HepG2 (cell line): ENCODE data around the gene RASSF4. TPM values are rescaled to one million over a fixed set of nuclear protein-coding genes. Genes with fewer than 3 reads are reported as not detected.

Source experiments
- ATAC-seq: fragments of 200-7000 bp; cut with Tn5 transposase; 3 replicates; pipeline ENCODE4 v1.9.1; 2020; ENCODE audit warnings: mild to moderate bottlenecking, moderate library complexity
- BruUV-seq: library from RNA; stranded (reverse); fragments of 400-500 nt; replicated peaks from 2 replicates; lab custom pipeline; 2021; lab: Mats Ljungman, UMichigan
- CTCF ChIA-PET: fragments of 300-600 bp; formaldehyde crosslinking; extraction: SDS; loops from one replicate; lab custom pipeline; 2021; ENCODE audit warnings: low total read pairs, inconsistent platforms, low intra/inter-chr PET ratio; lab: Yijun Ruan, JAX
- POLR2A ChIA-PET: fragments of 350-600 bp; sonication (Branson Sonifier 250); formaldehyde crosslinking; loops from one replicate; lab custom pipeline; 2020; ENCODE audit warnings: antibody characterized with exemption, inconsistent platforms; lab: Yijun Ruan, JAX
- DNase-seq: peaks from one replicate; pipeline ENCODE4 v3.0.0-alpha.2; 2015; ENCODE audit warnings: low spot score
- FAIRE-seq: peaks from 3 replicates; lab custom pipeline; 2011; peaks lifted over from hg19 to GRCh38; lab: Jason Lieb, UNC
- H2AFZ ChIP-seq: one replicate; pipeline ENCODE4 v1.6.1; 2011; ENCODE audit warnings: low read length, inconsistent platforms
- H3K27ac ChIP-seq: fragments of 300-600 bp; 3 replicates; pipeline ENCODE4 v1.8.0; 2011; ENCODE audit warnings: mixed run types, mild to moderate bottlenecking, mixed read lengths, low read length, inconsistent platforms; ENCODE audit not compliant: insufficient read depth; ENCODE audit errors: extremely low read length
- H3K27me3 ChIP-seq, 2 experiments: fragments of 200-600 bp in 1 of 2; 2 replicates in 1 of 2; 3 replicates in 1 of 2; pipeline versions ENCODE4 v1.6.0 to v1.8.0; 2011; ENCODE audit warnings: low read length in 2 of 2, mild to moderate bottlenecking in 2 of 2, moderate library complexity in 2 of 2, inconsistent platforms in 1 of 2; ENCODE audit not compliant: insufficient read depth in 2 of 2, control insufficient read depth in 1 of 2
- H3K36me3 ChIP-seq, 2 experiments: fragments of 200-600 bp in 1 of 2; replicated peaks in 1 of 2; 2 replicates in 1 of 2; 3 replicates in 1 of 2; pipeline versions ENCODE4 v1.5.1 to v1.8.0; 2011; ENCODE audit warnings: low read length in 2 of 2, inconsistent platforms in 1 of 2; ENCODE audit not compliant: insufficient read depth in 2 of 2, control insufficient read depth in 1 of 2
- H3K4me1 ChIP-seq: 2 replicates; pipeline ENCODE4 v1.5.1; 2012; ENCODE audit warnings: low read length, inconsistent platforms; ENCODE audit not compliant: insufficient read depth
- H3K4me2 ChIP-seq: 2 replicates; pipeline ENCODE4 v1.6.0; 2011; ENCODE audit warnings: low read depth, low read length, inconsistent platforms
- H3K4me3 ChIP-seq, 3 experiments: fragments of 200-600 bp in 1 of 3; sonication (generic), shearing (Covaris generic) in 1 of 3; replicated peaks in 1 of 3; 2 replicates each; pipeline ENCODE4 v1.5.1; 2011 to 2016; ENCODE audit warnings: low read length in 3 of 3, inconsistent platforms in 2 of 3, low read depth in 2 of 3, mild to moderate bottlenecking in 2 of 3, control low read depth in 1 of 3, mixed read lengths in 1 of 3; ENCODE audit not compliant: insufficient read depth in 1 of 3
- H3K79me2 ChIP-seq: one replicate; pipeline ENCODE4 v1.6.1; 2011; ENCODE audit warnings: low read length, inconsistent platforms; ENCODE audit not compliant: insufficient read depth
- H3K9ac ChIP-seq: 2 replicates; pipeline ENCODE4 v1.6.0; 2011; ENCODE audit warnings: mild to moderate bottlenecking, low read depth, low read length, inconsistent platforms; ENCODE audit not compliant: insufficient read depth
- H3K9me3 ChIP-seq: 2 replicates; pipeline ENCODE4 v1.5.1; 2012; ENCODE audit warnings: mild to moderate bottlenecking, low read length
- H4K20me1 ChIP-seq: 2 replicates; pipeline ENCODE4 v1.6.0; 2011; ENCODE audit warnings: inconsistent platforms, mild to moderate bottlenecking, low read length, moderate library complexity; ENCODE audit not compliant: insufficient read depth
- ATF7 ChIP-seq, 2 experiments: fragments of 450-650 bp in 1 of 2; sonication (generic) in 1 of 2; formaldehyde crosslinking in 1 of 2; IDR thresholded peaks; 2 replicates each; pipeline versions ENCODE4 v1.4.0 to v1.6.1; 2016 to 2020; ENCODE audit warnings: antibody characterized with exemption in 1 of 2, mild to moderate bottlenecking in 1 of 2, missing genetic modification reagents in 1 of 2
- HNRNPLL ChIP-seq: fragments of 200-400 bp; formaldehyde crosslinking; IDR thresholded peaks from 2 replicates; pipeline ENCODE4 v1.6.1; 2017; ENCODE audit warnings: mild to moderate bottlenecking, low read depth, low read length; ENCODE audit not compliant: poor library complexity, severe bottlenecking
- PLRG1 ChIP-seq: fragments of 450-650 bp; conservative IDR thresholded peaks from 2 replicates; pipeline ENCODE4 v1.6.1; 2016
- TCF12 ChIP-seq, 2 experiments: fragments of 450-650 bp in 1 of 2; sonication (generic) in 1 of 2; formaldehyde crosslinking in 1 of 2; IDR thresholded peaks; 2 replicates each; pipeline versions ENCODE4 v1.6.1 to v1.8.0; 2017 to 2022; ENCODE audit warnings: antibody characterized with exemption in 1 of 2, mild to moderate bottlenecking in 1 of 2, missing genetic modification reagents in 1 of 2, moderate library complexity in 1 of 2
- ZBTB1 ChIP-seq: sonication (generic); formaldehyde crosslinking; IDR thresholded peaks from 2 replicates; pipeline ENCODE4 v1.4.0; 2020; ENCODE audit warnings: missing genetic modification reagents, borderline replicate concordance
- ZMYM2 ChIP-seq: sonication (generic); formaldehyde crosslinking; IDR thresholded peaks from 2 replicates; pipeline ENCODE4 v1.8.0; 2022; ENCODE audit warnings: mild to moderate bottlenecking, missing genetic modification reagents
- ZNF318 ChIP-seq: sonication (generic); formaldehyde crosslinking; IDR thresholded peaks from 2 replicates; pipeline ENCODE4 v1.4.0; 2020; ENCODE audit warnings: mild to moderate bottlenecking, missing genetic modification reagents
- ZNF446 ChIP-seq: sonication (generic); formaldehyde crosslinking; IDR thresholded peaks from 2 replicates; pipeline ENCODE4 v1.5.0; 2020; ENCODE audit warnings: mild to moderate bottlenecking, missing genetic modification reagents
- ZNF660 ChIP-seq: sonication (generic); formaldehyde crosslinking; IDR thresholded peaks from 2 replicates; pipeline ENCODE4 v1.5.1; 2020; ENCODE audit warnings: mild to moderate bottlenecking, low read depth, missing genetic modification reagents, borderline replicate concordance
- WGBS: methylation state at CpG from one replicate; pipeline ENCODE4 v1.1.6; 2017; ENCODE audit warnings: low lambda C conversion rate; 5-methylcytosine and 5-hydroxymethylcytosine counted together
- in situ Hi-C: cut with HindIII; loops from 2 replicates; pipeline ENCODE4 v1.10.0; 2017; ENCODE audit warnings: low pct_unique_long_range_greater_than_20kb; ENCODE audit not compliant: extremely low pct_ligation_motif_present
- intact Hi-C: fragments of 100-400 bp; cut with micrococcal nuclease; formaldehyde crosslinking; loops from one replicate; pipeline ENCODE4 v1.10.0; 2022; ENCODE audit not compliant: unreplicated experiment
- polyA plus RNA-seq, 8 experiments: library from polyadenylated mRNA; depleted of rRNA in 3 of 8; stranded (reverse) in 7 of 8; unstranded in 1 of 8; fragments of >200 nt; fragmentation: Illumina TruSeq in 4 of 8; extraction: Trizol in 4 of 8; gene quantifications; 2 replicates each; pipeline versions ENCODE4 v1.2.1 to v1.2.3, GENCODE V29; 2011 to 2016; ENCODE audit warnings: low read depth in 4 of 8, missing spikeins in 1 of 8, mixed read lengths in 1 of 8; ENCODE audit not compliant: insufficient read depth in 1 of 8
- total RNA-seq, 5 experiments: library from RNA; depleted of rRNA; stranded (reverse); fragments of >200 nt; fragmentation: Illumina TruSeq; extraction: Trizol; gene quantifications; 2 replicates each; pipeline ENCODE4 v1.2.3, GENCODE V29; 2016; ENCODE audit warnings: low read depth in 1 of 5

The RASSF4 gene
- total and polyA plus RNA-seq, 2 of the 13 experiments (the other 11 are each of a cell fraction or from before 2014, with no cell fraction given), result 34.0 to 51.7 TPM

GRCh38 chr10:44974628-44975430, 15.2 kb downstream of the RASSF4 start:
- BruUV-seq, result no TSS peak
- intact Hi-C loops (loop anchor here (1.0 to 2.0 kb wide), 2 partner anchors 14 to 43 kb away; no protein-coding TSS in a partner anchor), in situ Hi-C loops (loop anchor here (5.0 to 25.0 kb wide), 2 partner anchors 43 to 1563 kb away; partner anchors contain the start of gene HNRNPF)
- FAIRE-seq, result peak; percentile 12
- DNase-seq, result peak; percentile 79
- H3K4me1 ChIP-seq, result peaks cover 47% of the 10 kb centered on the region
- ATAC-seq, result peak; percentile 58
- 0 out of 2 replicates have a peak overlapping the region, but pooled peaks have one; percentile 29 for H3K9ac ChIP-seq
- ChIA-PET POLR2A (interaction anchor here (0.8 to 12.6 kb wide), 10 partner anchors 12 to 40 kb away, joined by 4 to 863 read pairs (median 16); partner anchors contain the start of genes RASSF4 and ZNF22), CTCF (interaction anchor here (1.1 to 3.8 kb wide), 5 partner anchors 8 to 42 kb away, joined by 4 to 64 read pairs (median 5); partner anchors contain the start of gene RASSF4)
- peak overlapping the region; percentile 60 for H3K4me2 ChIP-seq
- peak overlapping the region; percentile 53 for H3K27ac ChIP-seq
- H2AFZ ChIP-seq, result no peak overlapping the region
- peaks cover 30% of the 10 kb centered on the region for H3K79me2 ChIP-seq
- peaks cover 40% of the 10 kb centered on the region for H4K20me1 ChIP-seq
- no peaks in the 10 kb centered on the region for H3K9me3 ChIP-seq
- peaks cover 14 to 47% of the 10 kb centered on the region in 2 experiments; a peak in 4 of 5 replicates for H3K36me3 ChIP-seq
- peak overlapping the region in 2 of 3 experiments; percentile 21 to 52; a peak in 2 of 6 replicates for H3K4me3 ChIP-seq
- 17% methylated on average over 17 of the region's 46 CpGs for WGBS
- H3K27me3 ChIP-seq, result no peaks in the 10 kb centered on the region; a peak in 1 of 5 replicates
- TF ChIP-seq PLRG1 (no peak), ZBTB1 (CRISPR knock-in tag) (no peak), ZNF446 (0 out of 2 replicates have a peak, but pooled peaks have one; percentile 33), HNRNPLL (peak; percentile 38), ZNF660 (no peak), ZMYM2 (CRISPR knock-in tag) (no peak), TCF12 (IDR thresholded peaks at IDR 0.05) (no peak), TCF12 (CRISPR knock-in tag; IDR thresholded peaks at IDR 0.05) (0 out of 2 replicates have a peak, but pooled peaks have one; percentile 53), ZNF318 (CRISPR knock-in tag) (no peak), ATF7 (IDR thresholded peaks at IDR 0.05) (no peak), ATF7 (CRISPR knock-in tag; IDR thresholded peaks at IDR 0.05) (no peak)
